Measurements from ENCODE around the gene INPPL1.
"Not testable (repeated sequence)": the region's sequence is repeated elsewhere in the genome, so short reads cannot be mapped to it uniquely, and the experiment has no call there.

Gene INPPL1

GRCh38 chr11:72188267-72188666 is 36.3 kb upstream of the INPPL1 start:
- H3K4me3 ChIP-seq (ENCODE audit: low read depth, low read length), result no peak overlapping the region
- no peak for TF ChIP-seq CTCF (IDR thresholded peaks at IDR 0.05; ENCODE audit: low read depth, low read length)

GRCh38 chr11:72189455-72190250 is 34.9 kb upstream of the INPPL1 start:
- TF ChIP-seq CTCF (IDR thresholded peaks at IDR 0.05; ENCODE audit: low read depth, low read length), result no peak
- no peak overlapping the region for H3K4me3 ChIP-seq (ENCODE audit: low read depth, low read length)

- no peak for TF ChIP-seq CTCF (IDR thresholded peaks at IDR 0.05; ENCODE audit: low read depth, low read length)
- no peak overlapping the region for H3K4me3 ChIP-seq (ENCODE audit: low read depth, low read length)
These were observed 33.9 kb upstream of the INPPL1 start for GRCh38 chr11:72190631-72191071.

GRCh38 chr11:72191961-72192381 is 32.6 kb upstream of the INPPL1 start, which contains the start of gene FOLR1:
Gene FOLR1, plus strand, starts transcription at chr11:72192140. Its CDS starts 34 bp downstream, at chr11:72192174.
- H3K4me3 ChIP-seq (ENCODE audit: low read depth, low read length), result no peak within 1 kb of the TSS
- TF ChIP-seq CTCF (IDR thresholded peaks at IDR 0.05; ENCODE audit: low read depth, low read length), result no peak

- no peak overlapping the region for H3K4me3 ChIP-seq (ENCODE audit: low read depth, low read length)
- no peak for TF ChIP-seq CTCF (IDR thresholded peaks at IDR 0.05; ENCODE audit: low read depth, low read length)
These were observed 28.9 kb upstream of the INPPL1 start for GRCh38 chr11:72195518-72196270.

GRCh38 chr11:72201445-72201844 is 23.1 kb upstream of the INPPL1 start:
- not testable (repeated sequence) for H3K4me3 ChIP-seq (ENCODE audit: low read depth, low read length)

- H3K4me3 ChIP-seq (ENCODE audit: low read depth, low read length), result no peak overlapping the region
- no peak for TF ChIP-seq CTCF (IDR thresholded peaks at IDR 0.05; ENCODE audit: low read depth, low read length)
These were observed 22.0 kb upstream of the INPPL1 start for GRCh38 chr11:72202571-72202970.
